Measurements from ENCODE around the gene DRP2.

DNA sequence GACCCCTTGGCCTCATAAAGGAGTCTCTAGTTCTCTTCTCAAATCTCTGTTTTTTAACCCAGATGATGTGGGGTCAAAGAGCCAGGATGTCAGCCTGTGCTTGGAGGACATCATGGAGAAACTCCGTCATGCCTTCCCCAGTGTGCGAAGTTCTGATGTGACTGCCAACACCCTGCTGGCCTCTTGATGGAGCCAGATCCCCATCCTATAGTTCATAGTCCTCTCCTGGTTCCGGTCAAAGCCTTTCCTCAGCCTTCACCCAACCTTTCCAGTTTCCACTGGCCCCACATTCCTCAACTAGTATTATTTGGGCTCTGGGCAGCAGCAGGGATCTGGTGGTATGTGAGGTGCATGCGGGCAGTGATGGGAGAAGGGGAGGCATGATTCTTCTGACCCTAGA is 40.8 kb downstream of the DRP2 start:
- TF ChIP-seq, protein P1, sequence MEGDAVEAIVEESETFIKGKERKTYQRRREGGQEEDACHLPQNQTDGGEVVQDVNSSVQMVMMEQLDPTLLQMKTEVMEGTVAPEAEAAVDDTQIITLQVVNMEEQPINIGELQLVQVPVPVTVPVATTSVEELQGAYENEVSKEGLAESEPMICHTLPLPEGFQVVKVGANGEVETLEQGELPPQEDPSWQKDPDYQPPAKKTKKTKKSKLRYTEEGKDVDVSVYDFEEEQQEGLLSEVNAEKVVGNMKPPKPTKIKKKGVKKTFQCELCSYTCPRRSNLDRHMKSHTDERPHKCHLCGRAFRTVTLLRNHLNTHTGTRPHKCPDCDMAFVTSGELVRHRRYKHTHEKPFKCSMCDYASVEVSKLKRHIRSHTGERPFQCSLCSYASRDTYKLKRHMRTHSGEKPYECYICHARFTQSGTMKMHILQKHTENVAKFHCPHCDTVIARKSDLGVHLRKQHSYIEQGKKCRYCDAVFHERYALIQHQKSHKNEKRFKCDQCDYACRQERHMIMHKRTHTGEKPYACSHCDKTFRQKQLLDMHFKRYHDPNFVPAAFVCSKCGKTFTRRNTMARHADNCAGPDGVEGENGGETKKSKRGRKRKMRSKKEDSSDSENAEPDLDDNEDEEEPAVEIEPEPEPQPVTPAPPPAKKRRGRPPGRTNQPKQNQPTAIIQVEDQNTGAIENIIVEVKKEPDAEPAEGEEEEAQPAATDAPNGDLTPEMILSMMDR (IDR thresholded peaks at IDR 0.05), result no peak
- TF ChIP-seq POLR2A (IDR thresholded peaks at IDR 0.05), result no peak
